ENCODE results near the gene FUT8. TPM values are rescaled to one million over a fixed set of nuclear protein-coding genes. Genes with fewer than 3 reads are reported as not detected.

FUT8 gene
- total and polyA plus RNA-seq, 4 donors = 3.4 to 32.3 (median 14.6) TPM

GRCh38 chr14:65472189-65472588, 59.7 kb downstream of the FUT8 start:
- no peaks in the 10 kb centered on the region for H3K27me3 ChIP-seq (ENCODE audit: control insufficient read depth in 1 of 2, insufficient read depth in 2 of 2, low read length in 1 of 2)
- H3K4me3 ChIP-seq (ENCODE audit: low read length in 2 of 2) = no peak overlapping the region
- no peak for ATAC-seq (ENCODE audit: low FRiP score)
- no peaks in the 10 kb centered on the region for H3K36me3 ChIP-seq (ENCODE audit: control insufficient read depth in 1 of 2, insufficient read depth in 2 of 2, low read length in 1 of 2)
- H3K4me1 ChIP-seq (ENCODE audit: control insufficient read depth in 1 of 2, insufficient read depth in 2 of 2, low read length in 2 of 2) = no peaks in the 10 kb centered on the region
- intact Hi-C loops (cut with DNase I) = no loop called here
- H3K9me3 ChIP-seq (ENCODE audit: control insufficient read depth, low read length) = no peaks in the 10 kb centered on the region
- H3K27ac ChIP-seq (ENCODE audit: low read depth in 1 of 2, low read length in 2 of 2) = no peak overlapping the region
- no peak for DNase-seq

GRCh38 chr14:65476273-65476941, 63.9 kb downstream of the FUT8 start:
- no peaks in the 10 kb centered on the region for H3K27me3 ChIP-seq (ENCODE audit: control insufficient read depth in 1 of 2, insufficient read depth in 2 of 2, low read length in 1 of 2)
- H3K4me1 ChIP-seq (ENCODE audit: control insufficient read depth in 1 of 2, insufficient read depth in 2 of 2, low read length in 2 of 2) = no peaks in the 10 kb centered on the region
- H3K9me3 ChIP-seq (ENCODE audit: control insufficient read depth, low read length) = no peaks in the 10 kb centered on the region
- intact Hi-C loops (cut with DNase I) = no loop called here
- no peak overlapping the region for H3K4me3 ChIP-seq (ENCODE audit: low read length in 2 of 2)
- ATAC-seq (ENCODE audit: low FRiP score) (no peak), DNase-seq (no peak)
- 85 to 88% methylated on average over 1 to 2 of the region's 2 CpGs for WGBS, 2 donors
- H3K36me3 ChIP-seq (ENCODE audit: control insufficient read depth in 1 of 2, insufficient read depth in 2 of 2, low read length in 1 of 2) = no peaks in the 10 kb centered on the region
- H3K27ac ChIP-seq (ENCODE audit: low read depth in 1 of 2, low read length in 2 of 2) = no peak overlapping the region

- 97% methylated on average over 1 of the region's 1 CpG for WGBS, 2 donors
- Histone ChIP-seq H3K27me3 (ENCODE audit: control insufficient read depth in 1 of 2, insufficient read depth in 2 of 2, low read length in 1 of 2) (no peaks in the 10 kb centered on the region), H3K9me3 (ENCODE audit: control insufficient read depth, low read length) (no peaks in the 10 kb centered on the region), H3K27ac (ENCODE audit: low read depth in 1 of 2, low read length in 2 of 2) (no peak overlapping the region), H3K4me1 (ENCODE audit: control insufficient read depth in 1 of 2, insufficient read depth in 2 of 2, low read length in 2 of 2) (no peaks in the 10 kb centered on the region), H3K4me3 (ENCODE audit: low read length in 2 of 2) (no peak overlapping the region), H3K36me3 (ENCODE audit: control insufficient read depth in 1 of 2, insufficient read depth in 2 of 2, low read length in 1 of 2) (no peaks in the 10 kb centered on the region)
- DNase-seq (no peak), ATAC-seq (ENCODE audit: low FRiP score) (no peak)
- intact Hi-C loops (cut with DNase I) = no loop called here
Measured at GRCh38 chr14:65476942-65477318, 64.4 kb downstream of the FUT8 start.

GRCh38 chr14:65478017-65478416, 65.5 kb downstream of the FUT8 start:
- ATAC-seq (ENCODE audit: low FRiP score) (no peak), DNase-seq (no peak)
- WGBS, 2 donors = 91 to 96% methylated on average over 4 of the region's 4 CpGs
- no peaks in the 10 kb centered on the region for H3K36me3 ChIP-seq (ENCODE audit: control insufficient read depth in 1 of 2, insufficient read depth in 2 of 2, low read length in 1 of 2)
- no peak overlapping the region for H3K4me3 ChIP-seq (ENCODE audit: low read length in 2 of 2)
- H3K27me3 ChIP-seq (ENCODE audit: control insufficient read depth in 1 of 2, insufficient read depth in 2 of 2, low read length in 1 of 2) = no peaks in the 10 kb centered on the region
- intact Hi-C loops (cut with DNase I) = no loop called here
- H3K27ac ChIP-seq (ENCODE audit: low read depth in 1 of 2, low read length in 2 of 2) = no peak overlapping the region
- H3K9me3 ChIP-seq (ENCODE audit: control insufficient read depth, low read length) = no peaks in the 10 kb centered on the region
- H3K4me1 ChIP-seq (ENCODE audit: control insufficient read depth in 1 of 2, insufficient read depth in 2 of 2, low read length in 2 of 2) = peaks cover 0 to 2% of the 10 kb centered on the region in 2 donors

- H3K27ac ChIP-seq (ENCODE audit: low read depth in 1 of 2, low read length in 2 of 2) = no peak overlapping the region
- ATAC-seq (ENCODE audit: low FRiP score) (no peak), DNase-seq (no peak)
- intact Hi-C loops (cut with DNase I) = no loop called here
- peaks cover 0 to 2% of the 10 kb centered on the region in 2 donors for H3K4me1 ChIP-seq (ENCODE audit: control insufficient read depth in 1 of 2, insufficient read depth in 2 of 2, low read length in 2 of 2)
- 71 to 78% methylated on average over 1 of the region's 1 CpG for WGBS, 2 donors
- H3K36me3 ChIP-seq (ENCODE audit: control insufficient read depth in 1 of 2, insufficient read depth in 2 of 2, low read length in 1 of 2) = no peaks in the 10 kb centered on the region
- no peaks in the 10 kb centered on the region for H3K27me3 ChIP-seq (ENCODE audit: control insufficient read depth in 1 of 2, insufficient read depth in 2 of 2, low read length in 1 of 2)
- H3K9me3 ChIP-seq (ENCODE audit: control insufficient read depth, low read length) = no peaks in the 10 kb centered on the region
- H3K4me3 ChIP-seq (ENCODE audit: low read length in 2 of 2) = no peak overlapping the region
Measured at GRCh38 chr14:65478596-65478995, 66.1 kb downstream of the FUT8 start.

- ATAC-seq (ENCODE audit: low FRiP score) = no peak
- no peak for DNase-seq
- intact Hi-C loops (cut with DNase I) = no loop called here
- Histone ChIP-seq H3K27me3 (ENCODE audit: control insufficient read depth in 1 of 2, insufficient read depth in 2 of 2, low read length in 1 of 2) (no peaks in the 10 kb centered on the region), H3K36me3 (ENCODE audit: control insufficient read depth in 1 of 2, insufficient read depth in 2 of 2, low read length in 1 of 2) (no peaks in the 10 kb centered on the region), H3K9me3 (ENCODE audit: control insufficient read depth, low read length) (no peaks in the 10 kb centered on the region), H3K27ac (ENCODE audit: low read depth in 1 of 2, low read length in 2 of 2) (no peak overlapping the region), H3K4me3 (ENCODE audit: low read length in 2 of 2) (no peak overlapping the region), H3K4me1 (ENCODE audit: control insufficient read depth in 1 of 2, insufficient read depth in 2 of 2, low read length in 2 of 2) (peaks cover 0 to 2% of the 10 kb centered on the region in 2 donors)
- WGBS, 2 donors = 96 to 97% methylated on average over 2 of the region's 2 CpGs
Measured at GRCh38 chr14:65479386-65479785, 66.9 kb downstream of the FUT8 start.

GRCh38 chr14:65482757-65483438, 70.4 kb downstream of the FUT8 start:
- no peak for DNase-seq
- no peak overlapping the region for H3K27ac ChIP-seq (ENCODE audit: low read depth in 1 of 2, low read length in 2 of 2)
- no peaks in the 10 kb centered on the region for H3K9me3 ChIP-seq (ENCODE audit: control insufficient read depth, low read length)
- no peaks in the 10 kb centered on the region for H3K27me3 ChIP-seq (ENCODE audit: control insufficient read depth in 1 of 2, insufficient read depth in 2 of 2, low read length in 1 of 2)
- H3K4me3 ChIP-seq (ENCODE audit: low read length in 2 of 2) = no peak overlapping the region
- no peaks in the 10 kb centered on the region for H3K36me3 ChIP-seq (ENCODE audit: control insufficient read depth in 1 of 2, insufficient read depth in 2 of 2, low read length in 1 of 2)
- ATAC-seq (ENCODE audit: low FRiP score) = no peak
- peaks cover 0 to 2% of the 10 kb centered on the region in 2 donors for H3K4me1 ChIP-seq (ENCODE audit: control insufficient read depth in 1 of 2, insufficient read depth in 2 of 2, low read length in 2 of 2)
- intact Hi-C loops (cut with DNase I) = no loop called here
- 47 to 50% methylated on average over 4 of the region's 4 CpGs for WGBS, 2 donors

- 95 to 97% methylated on average over 4 of the region's 4 CpGs for WGBS, 2 donors
Measured at GRCh38 chr14:65483647-65484046, 71.1 kb downstream of the FUT8 start.

GRCh38 chr14:65485516-65485915, 73.0 kb downstream of the FUT8 start:
- no peaks in the 10 kb centered on the region for H3K9me3 ChIP-seq (ENCODE audit: control insufficient read depth, low read length)
- no peak overlapping the region for H3K4me3 ChIP-seq (ENCODE audit: low read length in 2 of 2)
- ATAC-seq (ENCODE audit: low FRiP score) = no peak
- intact Hi-C loops (cut with DNase I) = no loop called here
- no peaks in the 10 kb centered on the region for H3K27me3 ChIP-seq (ENCODE audit: control insufficient read depth in 1 of 2, insufficient read depth in 2 of 2, low read length in 1 of 2)
- H3K27ac ChIP-seq (ENCODE audit: low read depth in 1 of 2, low read length in 2 of 2) = no peak overlapping the region
- no peaks in the 10 kb centered on the region for H3K36me3 ChIP-seq (ENCODE audit: control insufficient read depth in 1 of 2, insufficient read depth in 2 of 2, low read length in 1 of 2)
- WGBS, 2 donors = 87 to 90% methylated on average over 3 of the region's 3 CpGs
- peaks cover 0 to 2% of the 10 kb centered on the region in 2 donors for H3K4me1 ChIP-seq (ENCODE audit: control insufficient read depth in 1 of 2, insufficient read depth in 2 of 2, low read length in 2 of 2)
- no peak for DNase-seq

More at GRCh38 chr14:65483647-65484046, 71.1 kb downstream of the FUT8 start:
- H3K4me3 ChIP-seq (ENCODE audit: low read length in 2 of 2) = no peak overlapping the region
- H3K27me3 ChIP-seq (ENCODE audit: control insufficient read depth in 1 of 2, insufficient read depth in 2 of 2, low read length in 1 of 2) = no peaks in the 10 kb centered on the region
- no peak overlapping the region for H3K27ac ChIP-seq (ENCODE audit: low read depth in 1 of 2, low read length in 2 of 2)
- DNase-seq (no peak), ATAC-seq (ENCODE audit: low FRiP score) (no peak)
- intact Hi-C loops (cut with DNase I) = no loop called here
- H3K36me3 ChIP-seq (ENCODE audit: control insufficient read depth in 1 of 2, insufficient read depth in 2 of 2, low read length in 1 of 2) = no peaks in the 10 kb centered on the region
- peaks cover 0 to 2% of the 10 kb centered on the region in 2 donors for H3K4me1 ChIP-seq (ENCODE audit: control insufficient read depth in 1 of 2, insufficient read depth in 2 of 2, low read length in 2 of 2)
- H3K9me3 ChIP-seq (ENCODE audit: control insufficient read depth, low read length) = no peaks in the 10 kb centered on the region

Data from aorta (tissue), 5 donors.